Endometrial microvascular endothelial cells (primary cell): Measurements from ENCODE around the gene KRT79. TPM values are rescaled to one million over a fixed set of nuclear protein-coding genes. Genes with fewer than 3 reads are reported as not detected.

Source experiments
- in situ Hi-C: cut with HindIII; loops from 2 replicates; pipeline ENCODE4 v1.10.0; 2017; ENCODE audit warnings: low sequenced_read_pairs, low pct_unique_long_range_greater_than_20kb; ENCODE audit errors: inconsistent ontology term
- total RNA-seq: library from RNA; depleted of rRNA; stranded (reverse); fragments of >200 nt; gene quantifications from one replicate; pipeline ENCODE4 v1.2.3, GENCODE V29; 2015; ENCODE audit errors: inconsistent ontology term

Gene KRT79
- total RNA-seq, 1 donor from 2014 or later: not detected

DNA sequence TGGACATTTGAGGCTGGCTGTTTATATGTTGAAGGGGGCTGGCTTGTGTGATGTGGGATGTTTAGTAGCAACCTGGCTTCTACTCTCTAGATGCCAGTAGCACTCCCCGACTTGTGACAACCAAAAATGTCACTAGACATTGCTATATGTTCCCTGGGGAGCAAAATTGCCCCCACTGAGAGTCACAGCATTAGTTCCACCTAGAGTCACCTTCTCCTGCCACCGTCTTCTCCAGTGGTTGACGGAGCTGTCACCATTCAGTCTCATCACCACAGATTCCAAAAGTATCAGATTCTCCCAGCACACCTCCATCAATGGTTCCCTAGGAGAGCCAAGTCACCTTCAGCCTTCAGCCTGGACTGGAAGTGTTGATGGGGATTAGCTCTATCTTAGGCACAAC is 49.2 kb downstream of the KRT79 start:
- in situ Hi-C loops: no loop called here

DNA sequence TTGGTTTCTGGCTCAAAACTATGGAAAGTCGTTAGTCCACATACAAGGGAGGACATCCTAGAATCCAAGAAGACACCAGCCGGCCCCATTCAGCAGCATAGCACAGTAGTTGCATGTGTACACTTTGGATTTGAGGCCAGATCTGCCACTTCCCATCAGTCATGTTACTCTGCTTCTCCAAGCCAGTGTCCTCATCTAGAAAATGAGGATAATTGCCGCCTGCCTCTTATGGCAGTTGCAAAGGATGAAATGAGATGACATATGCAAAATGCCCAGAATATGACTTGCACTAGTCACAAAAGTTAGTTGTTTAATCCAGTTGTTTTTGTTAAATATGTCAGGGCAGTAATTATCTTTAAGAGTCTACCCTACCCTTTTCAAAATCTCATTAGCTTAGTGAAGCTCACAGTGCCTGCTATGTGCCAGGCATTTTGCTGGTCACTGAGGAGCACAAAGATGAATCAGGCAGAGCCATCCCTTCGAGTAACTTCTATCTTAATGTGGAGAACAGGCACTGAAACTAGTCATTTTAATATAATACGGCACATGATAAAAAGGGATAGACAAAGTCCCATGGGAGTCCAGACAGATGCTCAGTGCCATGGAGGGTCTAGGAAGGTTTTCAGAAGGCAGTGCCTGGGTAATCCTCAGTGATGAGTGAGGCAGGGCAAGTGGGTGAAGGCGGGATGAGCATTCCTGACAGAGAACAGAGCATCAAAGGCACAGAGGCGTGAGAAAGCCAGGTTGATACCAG is 50.4 kb downstream of the KRT79 start:
- in situ Hi-C loops: no loop called here

DNA sequence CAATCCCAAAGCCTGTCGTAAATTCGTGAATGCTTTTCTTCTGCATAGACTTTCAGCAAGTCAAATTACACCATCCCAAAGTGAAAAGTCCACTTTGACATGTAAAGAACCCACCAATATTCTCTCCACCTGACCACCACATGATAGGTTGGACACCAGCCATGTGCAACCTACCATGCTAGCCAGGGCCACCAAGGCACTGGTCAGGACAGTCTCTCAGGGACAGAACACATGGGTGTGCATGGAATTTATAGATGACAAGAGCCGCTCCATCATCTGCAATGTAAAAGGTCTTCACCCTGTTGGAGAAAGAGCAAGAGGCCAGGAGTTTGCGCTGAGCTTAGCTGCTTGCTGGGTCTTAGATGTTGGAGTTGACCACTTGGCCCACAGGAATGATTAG is 51.6 kb downstream of the KRT79 start:
- in situ Hi-C loops: no loop called here

DNA sequence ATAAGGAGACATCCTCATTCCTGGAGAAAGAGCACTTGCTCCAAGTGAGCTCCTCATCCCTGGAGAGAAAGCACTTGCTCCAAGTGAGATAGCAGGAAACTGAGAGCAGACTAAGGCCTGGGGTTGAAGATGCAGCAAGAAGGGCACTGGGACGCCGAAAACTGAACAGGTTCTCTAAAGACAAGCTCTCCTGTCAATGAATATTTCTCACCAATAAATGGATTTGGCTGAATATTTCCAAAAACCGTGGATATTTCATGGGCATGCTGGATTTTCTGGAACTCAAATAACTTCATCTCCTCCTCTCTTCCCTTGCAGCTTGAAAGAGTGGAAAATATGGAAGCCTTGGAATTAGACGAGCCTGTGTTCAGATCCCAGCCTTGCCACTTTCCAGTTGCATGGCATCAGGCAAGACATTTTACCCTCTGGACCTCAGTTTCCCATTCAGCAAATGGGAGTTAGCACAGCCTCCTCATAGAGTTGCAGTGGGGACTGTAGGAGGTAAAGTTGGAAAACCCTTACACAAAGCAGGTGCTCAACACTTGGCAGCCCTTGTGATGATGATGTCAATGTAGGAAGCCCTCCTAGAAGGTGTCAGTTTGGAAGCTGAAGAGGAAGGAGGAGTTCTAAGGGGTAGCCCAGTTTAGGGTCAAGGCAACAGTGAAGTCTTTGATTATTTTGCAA is 52.6 kb downstream of the KRT79 start:
- in situ Hi-C loops: no loop called here

DNA sequence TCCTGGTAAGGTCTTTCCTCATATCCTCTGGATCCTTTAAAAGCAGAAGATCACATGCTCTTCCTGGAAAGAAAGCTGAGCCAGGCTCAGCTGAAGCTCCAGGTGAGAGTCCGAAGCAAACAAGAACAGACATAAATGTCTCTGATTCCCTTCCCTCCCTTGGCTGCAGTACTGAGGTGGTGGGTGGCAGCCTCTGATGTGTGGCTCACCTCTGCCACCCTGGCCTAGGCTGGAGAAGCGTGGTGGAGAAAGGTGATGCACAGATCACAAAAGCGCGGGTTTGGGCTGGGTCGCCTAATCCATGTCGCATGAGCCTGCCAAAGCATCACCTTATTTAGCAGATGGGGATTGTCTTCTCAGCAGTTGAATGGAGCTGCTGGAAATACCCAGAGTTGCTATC is 54.2 kb downstream of the KRT79 start:
- in situ Hi-C loops: no loop called here

DNA sequence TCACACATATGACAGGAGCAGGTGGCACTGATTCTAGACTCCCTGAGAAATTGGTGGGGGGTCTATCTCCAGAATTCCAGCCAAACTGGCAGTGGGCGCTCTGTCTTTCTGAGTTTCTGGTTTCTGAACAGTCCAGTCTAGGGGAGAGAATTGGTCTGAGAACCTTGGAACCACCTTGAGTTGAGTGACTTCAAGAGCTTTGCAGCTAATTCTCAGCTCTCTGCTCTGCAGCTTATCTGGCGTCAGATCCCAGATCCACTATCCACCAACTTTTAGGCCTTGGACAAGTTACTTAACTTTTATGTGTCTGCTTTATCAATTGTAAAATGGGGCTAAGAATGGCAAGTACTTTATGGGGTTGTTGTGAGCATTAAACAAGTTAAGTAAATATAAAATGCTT is 55.3 kb downstream of the KRT79 start:
- in situ Hi-C loops: no loop called here

DNA sequence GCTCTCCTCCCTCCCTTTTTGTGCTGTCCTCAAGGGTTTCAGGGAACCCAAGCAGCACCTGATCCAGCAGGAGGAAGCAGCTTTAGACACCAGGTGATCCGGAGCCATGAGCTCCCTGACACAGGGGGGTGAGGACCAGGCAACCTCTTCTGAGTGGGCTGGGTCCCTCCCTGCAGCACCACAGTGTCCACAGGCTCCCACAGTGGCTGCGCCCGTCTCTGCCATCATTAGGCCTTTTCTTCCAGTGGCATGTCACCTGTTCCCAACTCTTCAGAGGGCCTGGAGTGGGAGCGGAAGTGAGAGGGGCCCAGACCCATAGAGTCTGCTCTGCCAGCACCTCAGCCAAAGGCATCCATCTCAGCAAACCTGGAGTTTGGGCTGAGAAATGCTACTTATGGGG is 56.5 kb downstream of the KRT79 start:
- in situ Hi-C loops: no loop called here

DNA sequence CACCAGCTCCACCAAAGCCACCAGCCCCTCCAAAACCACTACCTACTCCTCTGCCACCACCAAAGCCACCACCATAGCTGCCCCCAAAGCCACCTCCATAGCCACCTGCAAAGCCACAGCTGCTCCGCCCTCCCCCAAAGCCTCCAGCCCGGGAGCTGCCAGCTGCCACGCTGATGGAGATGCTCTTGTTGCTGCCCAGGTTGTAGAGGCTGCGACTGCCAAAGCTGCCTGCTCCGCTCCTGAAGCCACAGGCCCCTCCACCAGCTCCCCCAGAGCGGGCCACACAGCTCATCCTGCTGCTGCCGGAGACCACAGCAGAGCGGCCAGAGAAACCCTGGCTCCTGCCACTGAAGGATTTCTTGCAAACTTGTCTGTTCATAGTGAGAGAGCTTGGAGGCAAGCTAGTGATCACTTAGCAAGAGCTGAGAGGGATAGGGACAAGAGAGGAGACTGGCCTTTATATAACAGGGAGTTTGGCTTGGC is 57.2 kb downstream of the KRT79 start, which contains the start of gene KRT76:
Gene KRT76 (minus strand): TSS at position 433 of the 483 bp plus-strand sequence. CDS start 54 bp downstream, at position 379.
- in situ Hi-C loops: no loop called here

DNA sequence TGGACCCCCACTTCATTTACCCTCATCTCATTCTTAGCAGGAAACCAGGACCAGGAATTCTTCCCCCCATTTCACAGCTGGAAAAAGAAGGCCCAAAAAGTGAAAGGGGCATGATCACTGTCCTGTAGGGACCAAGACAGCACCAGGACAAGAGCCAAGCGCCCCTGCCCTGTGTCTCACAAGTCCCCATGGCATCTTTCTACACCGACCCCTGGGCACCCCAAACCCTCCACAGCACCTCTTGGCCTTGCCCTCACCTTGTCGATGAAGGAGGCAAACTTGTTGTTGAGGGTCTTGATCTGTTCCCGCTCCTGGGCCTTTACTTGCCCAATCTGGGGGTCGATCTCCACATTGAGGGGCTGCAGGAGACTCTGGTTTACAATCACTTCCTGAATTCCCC is 57.7 kb downstream of the KRT79 start:
- in situ Hi-C loops: no loop called here

DNA sequence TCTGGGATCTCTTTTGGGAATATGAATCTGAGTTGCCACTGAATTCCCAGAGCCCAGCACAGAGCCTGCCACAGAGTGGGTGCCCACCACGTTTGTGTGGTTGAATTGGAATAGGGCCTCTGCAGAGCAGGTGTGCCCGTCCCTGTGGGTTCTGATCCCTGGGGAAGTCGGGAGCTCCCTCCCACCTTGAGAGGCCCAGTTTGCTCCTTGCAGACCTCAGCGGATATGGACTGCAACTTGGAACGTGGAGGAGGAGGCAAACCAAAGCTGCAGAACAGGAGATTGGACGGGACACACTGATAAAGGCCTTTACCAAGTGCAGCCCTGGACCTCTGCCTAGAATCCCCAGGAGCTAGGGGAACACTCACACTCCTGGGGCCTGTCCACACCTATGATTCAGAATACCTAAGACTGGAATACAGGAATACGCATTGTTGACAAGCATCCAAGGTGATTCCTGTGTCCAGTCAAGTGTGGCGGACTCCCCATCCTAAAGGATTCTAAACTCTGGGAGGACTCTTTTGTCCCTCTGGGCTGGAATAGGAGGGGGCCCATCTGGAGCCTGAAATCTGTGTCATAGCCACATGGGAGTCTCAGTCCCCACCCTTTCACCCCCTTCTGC is 59.4 kb downstream of the KRT79 start:
- in situ Hi-C loops: no loop called here

DNA sequence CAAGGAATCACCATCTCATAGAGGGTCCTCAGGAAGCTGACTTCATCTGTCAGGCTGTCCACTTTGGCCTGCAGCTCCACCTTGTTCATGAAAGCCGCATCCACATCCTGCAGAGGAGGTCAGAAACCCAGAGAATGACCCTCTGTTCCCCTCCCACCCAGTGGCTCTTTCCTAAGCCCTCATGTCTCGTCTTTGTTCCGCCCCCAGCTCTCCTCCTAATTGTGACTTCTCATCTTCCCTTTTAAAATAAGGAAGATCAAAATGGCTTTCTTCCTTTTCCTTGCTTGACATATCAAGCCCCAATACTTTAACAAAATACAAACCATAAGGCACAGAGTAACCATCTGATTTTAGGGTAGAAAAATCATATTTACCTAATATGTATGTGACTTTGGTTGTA is 61.3 kb downstream of the KRT79 start:
- in situ Hi-C loops: no loop called here

DNA sequence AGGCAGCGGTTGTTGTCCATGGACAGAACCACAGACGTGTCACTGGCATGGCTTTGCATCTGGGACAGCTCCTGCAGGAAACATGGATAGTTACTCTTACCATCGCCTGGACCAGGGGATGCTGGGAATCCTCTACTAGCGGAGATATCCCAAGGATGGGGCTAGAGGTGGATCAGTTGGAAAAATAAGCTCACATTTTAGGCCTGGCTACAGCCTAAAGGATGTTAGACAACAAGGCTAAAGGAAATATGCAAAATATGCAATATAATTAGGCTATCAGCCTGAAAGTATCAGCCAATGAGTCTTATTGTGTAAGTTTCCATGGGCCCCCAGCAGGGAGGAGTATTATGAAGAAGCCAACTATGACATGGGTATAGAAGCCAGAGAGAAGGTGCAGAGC is 61.9 kb downstream of the KRT79 start:
- in situ Hi-C loops: no loop called here

DNA sequence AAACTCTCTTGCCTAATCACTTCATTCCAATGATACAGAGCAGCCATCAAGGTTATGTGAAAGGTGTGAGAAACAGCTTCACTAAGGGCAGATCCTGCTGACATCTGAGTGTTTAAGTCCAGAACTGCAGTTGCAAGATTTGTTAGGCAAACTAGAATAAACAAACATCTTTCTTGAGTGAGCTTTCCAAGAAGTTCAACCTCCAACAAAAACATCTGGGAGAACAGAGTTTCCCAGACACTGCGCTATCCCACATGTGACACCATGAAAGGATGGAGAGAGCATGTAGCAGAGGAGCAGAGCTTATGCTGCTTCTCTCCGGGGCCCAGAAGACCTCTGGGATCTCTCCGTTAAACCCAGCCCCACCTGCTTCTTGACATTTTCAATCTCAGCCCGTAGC is 62.6 kb downstream of the KRT79 start:
- in situ Hi-C loops: no loop called here

Other genes starting within 250 kb of the KRT79 start
- not detected for gene KRT72, start 232.8 kb downstream of the KRT79 start, total RNA-seq
- gene KRT73, start 215.8 kb downstream of the KRT79 start, total RNA-seq: not detected
- not detected for gene KRT2, start 182.1 kb downstream of the KRT79 start, total RNA-seq
- not detected for gene KRT1, start 153.9 kb downstream of the KRT79 start, total RNA-seq
- gene KRT77, start 130.8 kb downstream of the KRT79 start, total RNA-seq: not detected
- not detected for gene KRT76, start 57.0 kb downstream of the KRT79 start, total RNA-seq
- not detected for gene KRT3, start 38.2 kb downstream of the KRT79 start, total RNA-seq
- gene KRT4, start 20.2 kb downstream of the KRT79 start, total RNA-seq: not detected
- gene KRT78, start 14.7 kb upstream of the KRT79 start, total RNA-seq: not detected
- 21.4 TPM for gene KRT8, start 70.8 kb upstream of the KRT79 start, total RNA-seq
- gene KRT18, start 114.8 kb upstream of the KRT79 start, total RNA-seq: 349 TPM
- 363 TPM for gene EIF4B, start 172.1 kb upstream of the KRT79 start, total RNA-seq
- gene TNS2, start 215.8 kb upstream of the KRT79 start, total RNA-seq: 43.2 TPM
- gene SPRYD3, start 245.1 kb upstream of the KRT79 start, total RNA-seq: 34.1 TPM